Thoracic aorta (tissue), 2 donors: ENCODE results near the gene NPAS3. TPM values are rescaled to one million over a fixed set of nuclear protein-coding genes. Genes with fewer than 3 reads are reported as not detected.

Experiments
- ATAC-seq: fragments of 150-250 bp; one replicate; pipeline ENCODE4 v1.8.0; 2017; ENCODE audit warnings: low read depth; ENCODE audit not compliant: insufficient number of reproducible peaks, low FRiP score
- DNase-seq: peaks from one replicate; pipeline ENCODE4 v3.0.0-alpha.2; 2020; ENCODE audit warnings: low spot score
- H3K27ac ChIP-seq, 2 donors: fragments of 200-600 bp; sonication (generic); 1 replicate in 1 of 2; 2 replicates in 1 of 2; pipeline ENCODE4 v1.5.1; 2016; ENCODE audit warnings: mild to moderate bottlenecking in 2 of 2, moderate library complexity in 2 of 2
- H3K27me3 ChIP-seq: fragments of 200-600 bp; sonication (generic); replicated peaks from 2 replicates; pipeline ENCODE4 v1.6.0; 2016; ENCODE audit warnings: mild to moderate bottlenecking; ENCODE audit not compliant: insufficient read depth
- H3K36me3 ChIP-seq: fragments of 200-600 bp; sonication (generic); one replicate; pipeline ENCODE4 v1.5.1; 2016
- H3K4me1 ChIP-seq, 2 donors: fragments of 200-600 bp; sonication (generic); 1 replicate in 1 of 2; 2 replicates in 1 of 2; pipeline versions ENCODE4 v1.5.1 to v1.6.0; 2016; ENCODE audit warnings: low read depth in 2 of 2, mild to moderate bottlenecking in 1 of 2; ENCODE audit not compliant: control insufficient read depth in 1 of 2
- H3K4me3 ChIP-seq: fragments of 200-600 bp; sonication (generic); 2 replicates; pipeline ENCODE4 v1.5.1; 2016; ENCODE audit warnings: mild to moderate bottlenecking
- H3K9me3 ChIP-seq: fragments of 200-600 bp; sonication (generic); 2 replicates; pipeline ENCODE4 v1.5.1; 2016
- total RNA-seq, 2 donors: library from RNA; depleted of rRNA; stranded (reverse); fragments of >200 nt; gene quantifications; one replicate each; pipeline versions ENCODE4 v1.1.0 to v1.2.3, GENCODE V29; 2016
- TF ChIP-seq, protein P1 (sequence below): fragments of 200-600 bp; sonication (generic); IDR thresholded peaks from one replicate; pipeline ENCODE4 v1.5.1; 2019; ENCODE audit warnings: antibody characterized with exemption

The NPAS3 gene
- total RNA-seq, 2 donors from 2014 or later = 1.1 TPM; not detected in 1

DNA sequence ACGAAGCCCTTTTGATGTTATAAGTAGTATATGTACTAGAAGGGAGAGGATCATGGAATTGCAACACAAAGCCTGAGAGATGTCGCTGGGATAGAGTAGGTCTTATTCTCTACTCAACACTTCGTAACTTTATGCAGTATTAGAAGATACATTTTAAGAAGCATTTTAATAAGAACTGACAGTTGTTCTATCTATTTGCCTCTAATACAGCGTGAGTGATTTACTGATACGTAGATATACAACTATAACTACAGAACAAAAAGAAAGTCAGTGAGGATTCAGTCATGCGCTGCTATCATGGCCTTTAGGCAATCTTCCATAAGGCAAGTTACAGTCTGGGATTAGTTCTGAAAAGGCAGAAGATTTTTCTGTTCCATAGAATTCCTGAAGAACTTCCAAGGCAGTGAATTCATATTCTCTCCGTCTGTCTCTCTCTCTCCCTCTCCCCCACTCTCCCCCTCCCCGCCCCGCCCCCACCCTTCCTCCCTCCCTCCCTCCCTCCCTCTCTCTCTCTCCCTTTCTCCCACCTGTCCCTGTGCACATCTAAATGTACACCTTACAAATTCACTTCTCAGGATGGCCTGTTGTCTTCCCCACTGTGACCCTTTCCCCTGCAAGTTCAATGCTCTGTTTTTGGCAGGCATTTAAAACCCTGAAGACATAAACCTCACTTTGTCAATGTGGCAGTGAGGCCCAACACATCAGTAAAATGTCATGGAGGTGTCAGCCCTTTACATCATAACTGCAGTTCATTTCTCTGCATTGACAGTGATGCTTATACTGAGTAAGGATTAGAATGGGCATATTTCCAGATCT lies 541.6 kb downstream of the NPAS3 start:
- ATAC-seq = no peak
- no peaks in the 10 kb centered on the region for H3K36me3 ChIP-seq
- H3K27ac ChIP-seq = no peak overlapping the region
- no peak overlapping the region for H3K4me3 ChIP-seq
- H3K4me1 ChIP-seq = no peaks in the 10 kb centered on the region
- no peak for DNase-seq
- TF ChIP-seq, protein P1, sequence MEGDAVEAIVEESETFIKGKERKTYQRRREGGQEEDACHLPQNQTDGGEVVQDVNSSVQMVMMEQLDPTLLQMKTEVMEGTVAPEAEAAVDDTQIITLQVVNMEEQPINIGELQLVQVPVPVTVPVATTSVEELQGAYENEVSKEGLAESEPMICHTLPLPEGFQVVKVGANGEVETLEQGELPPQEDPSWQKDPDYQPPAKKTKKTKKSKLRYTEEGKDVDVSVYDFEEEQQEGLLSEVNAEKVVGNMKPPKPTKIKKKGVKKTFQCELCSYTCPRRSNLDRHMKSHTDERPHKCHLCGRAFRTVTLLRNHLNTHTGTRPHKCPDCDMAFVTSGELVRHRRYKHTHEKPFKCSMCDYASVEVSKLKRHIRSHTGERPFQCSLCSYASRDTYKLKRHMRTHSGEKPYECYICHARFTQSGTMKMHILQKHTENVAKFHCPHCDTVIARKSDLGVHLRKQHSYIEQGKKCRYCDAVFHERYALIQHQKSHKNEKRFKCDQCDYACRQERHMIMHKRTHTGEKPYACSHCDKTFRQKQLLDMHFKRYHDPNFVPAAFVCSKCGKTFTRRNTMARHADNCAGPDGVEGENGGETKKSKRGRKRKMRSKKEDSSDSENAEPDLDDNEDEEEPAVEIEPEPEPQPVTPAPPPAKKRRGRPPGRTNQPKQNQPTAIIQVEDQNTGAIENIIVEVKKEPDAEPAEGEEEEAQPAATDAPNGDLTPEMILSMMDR = no peak
- H3K27me3 ChIP-seq = no peaks in the 10 kb centered on the region
- no peaks in the 10 kb centered on the region for H3K9me3 ChIP-seq

DNA sequence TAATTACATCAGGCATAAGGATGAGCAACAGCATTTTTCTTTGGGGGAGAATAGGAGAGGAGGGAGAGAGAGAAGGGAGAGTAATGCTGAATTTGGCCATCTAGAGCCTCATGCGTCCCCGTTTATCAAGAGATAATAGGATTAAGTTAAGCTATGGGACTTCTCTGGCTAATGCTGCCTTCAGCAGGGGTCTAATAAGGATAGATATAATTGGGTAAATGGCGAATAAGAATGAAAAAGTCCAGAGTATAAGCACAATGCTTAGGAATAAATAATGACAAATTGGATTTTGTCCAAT lies 542.2 kb downstream of the NPAS3 start:
- Histone ChIP-seq H3K27me3 (no peaks in the 10 kb centered on the region), H3K36me3 (no peaks in the 10 kb centered on the region), H3K27ac (no peak overlapping the region), H3K4me1 (no peaks in the 10 kb centered on the region), H3K4me3 (no peak overlapping the region), H3K9me3 (no peaks in the 10 kb centered on the region)
- DNase-seq (no peak), ATAC-seq (no peak)
- TF ChIP-seq, protein P1 = no peak

DNA sequence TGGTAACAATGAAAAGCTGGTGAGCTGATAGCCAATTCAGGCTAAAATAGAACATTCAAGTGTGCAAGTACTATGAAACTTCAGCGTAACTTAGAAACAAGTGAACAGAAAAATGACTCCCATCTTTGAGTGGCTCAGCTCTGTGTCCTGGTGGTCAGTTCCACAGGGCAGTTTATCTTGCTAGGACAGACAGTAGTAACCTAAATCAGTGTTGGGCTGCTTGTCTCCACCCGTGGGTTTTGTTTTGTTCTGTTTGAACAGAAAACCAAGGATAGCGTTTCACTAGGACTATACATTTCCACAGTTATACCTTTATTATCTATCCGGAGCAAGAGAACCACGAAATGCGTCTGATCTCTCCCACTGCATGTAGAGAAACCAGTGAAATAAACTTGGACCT lies 544.4 kb downstream of the NPAS3 start:
- no peaks in the 10 kb centered on the region for H3K27me3 ChIP-seq
- no peaks in the 10 kb centered on the region for H3K9me3 ChIP-seq
- TF ChIP-seq, protein P1 = no peak
- H3K4me3 ChIP-seq = no peak overlapping the region
- H3K4me1 ChIP-seq = no peaks in the 10 kb centered on the region
- DNase-seq = no peak
- ATAC-seq = no peak
- H3K27ac ChIP-seq = no peak overlapping the region
- no peaks in the 10 kb centered on the region for H3K36me3 ChIP-seq

DNA sequence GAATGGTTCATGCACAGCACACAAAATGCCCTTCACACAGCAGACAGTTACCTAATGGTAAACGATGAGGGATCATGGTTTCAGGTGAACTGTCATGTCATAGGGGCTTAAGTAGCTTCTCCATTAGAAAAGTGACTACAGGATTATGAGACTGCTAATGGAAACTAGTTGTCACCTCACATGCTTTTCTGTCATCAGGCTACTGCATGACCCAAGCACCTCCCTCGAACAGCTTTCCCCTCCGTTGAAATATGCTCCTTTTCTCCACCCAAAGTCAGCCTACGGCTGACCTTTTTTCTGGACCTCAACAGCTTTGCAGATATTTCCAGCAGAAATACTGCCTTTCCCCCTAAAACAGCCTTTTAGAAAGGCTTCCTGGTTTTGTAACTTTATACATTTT lies 544.9 kb downstream of the NPAS3 start:
- H3K27ac ChIP-seq = no peak overlapping the region
- TF ChIP-seq, protein P1 = no peak
- ATAC-seq (no peak), DNase-seq (no peak)
- no peaks in the 10 kb centered on the region for H3K9me3 ChIP-seq
- no peaks in the 10 kb centered on the region for H3K27me3 ChIP-seq
- H3K4me3 ChIP-seq = no peak overlapping the region
- no peaks in the 10 kb centered on the region for H3K4me1 ChIP-seq
- no peaks in the 10 kb centered on the region for H3K36me3 ChIP-seq

DNA sequence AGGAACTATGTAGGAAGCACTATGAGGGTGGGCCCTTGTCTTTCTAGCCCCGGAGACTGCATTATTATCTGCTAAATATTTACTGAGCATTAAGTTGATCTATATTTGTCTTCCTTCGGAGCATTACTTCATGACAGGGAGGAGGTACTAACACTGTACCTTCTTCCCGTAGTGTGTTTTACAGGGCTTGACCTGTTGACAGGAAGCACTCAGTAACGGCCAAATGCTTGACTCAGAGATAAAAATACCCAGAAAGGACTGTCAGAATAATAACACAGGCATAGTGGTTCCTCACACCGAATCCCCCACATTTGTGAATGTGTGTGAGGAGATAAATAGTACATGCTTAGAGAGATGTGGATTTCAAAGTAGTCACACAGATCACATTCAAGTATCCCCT lies 545.6 kb downstream of the NPAS3 start:
- Histone ChIP-seq H3K27ac (no peak overlapping the region), H3K4me1 (no peaks in the 10 kb centered on the region), H3K4me3 (no peak overlapping the region), H3K36me3 (no peaks in the 10 kb centered on the region), H3K9me3 (no peaks in the 10 kb centered on the region), H3K27me3 (no peaks in the 10 kb centered on the region)
- DNase-seq (no peak), ATAC-seq (no peak)
- TF ChIP-seq, protein P1 = no peak
